Activated CD8-positive, alpha-beta T cell treated with anti-CD3 and anti-CD28 coated beads, Interleukin-2, amount 10 ng/mL, durations not matched to agents 7 days and 5 days (primary cell): ENCODE results near the gene EIPR1. TPM values are rescaled to one million over a fixed set of nuclear protein-coding genes. Genes with fewer than 3 reads are reported as not detected.

Experiments
- ATAC-seq: fragments of 150-1000 bp; cut with Tn5 transposase; one replicate; pipeline ENCODE4 v1.10.0; 2021; ENCODE audit warnings: moderate library complexity
- CTCF ChIA-PET: fragments of 350-600 bp; sonication (Branson Sonifier 250); formaldehyde crosslinking; loops from one replicate; lab custom pipeline; 2021; ENCODE audit warnings: antibody characterized with exemption; lab: Charles Lee
- POLR2A ChIA-PET: fragments of 350-600 bp; sonication (Branson Sonifier 250); formaldehyde crosslinking; loops from one replicate; lab custom pipeline; 2021; ENCODE audit warnings: antibody characterized with exemption; lab: Charles Lee
- DNase-seq: peaks from one replicate; pipeline ENCODE4 v3.0.0-alpha.2; 2020
- H3K27ac Mint-ChIP-seq: one replicate; pipeline ENCODE4 v1.8.0; 2021; ENCODE audit warnings: mild to moderate bottlenecking, mixed read lengths
- H3K27me3 Mint-ChIP-seq: one replicate; pipeline ENCODE4 v1.8.0; 2021; ENCODE audit warnings: low read depth, mixed read lengths
- H3K36me3 Mint-ChIP-seq: one replicate; pipeline ENCODE4 v1.8.0; 2021; ENCODE audit warnings: low read depth, mixed read lengths
- H3K4me1 Mint-ChIP-seq: one replicate; pipeline ENCODE4 v1.8.0; 2021; ENCODE audit warnings: low read depth, mixed read lengths
- H3K4me3 Mint-ChIP-seq: one replicate; pipeline ENCODE4 v1.8.0; 2021; ENCODE audit warnings: mild to moderate bottlenecking, mixed read lengths
- H3K9me3 Mint-ChIP-seq: one replicate; pipeline ENCODE4 v1.8.0; 2022; ENCODE audit warnings: mixed read lengths; ENCODE audit not compliant: insufficient read depth
- total RNA-seq, 2 experiments: library from RNA; stranded (reverse); gene quantifications; one replicate each; pipeline ENCODE4 v1.2.3, GENCODE V29; 2021

EIPR1 gene
- total RNA-seq, 2 experiments from 2014 or later: 38.9 to 41.4 TPM

GRCh38 chr2:3307901-3308300 is 69.7 kb downstream of the EIPR1 start:
- no peak for ATAC-seq
- no peak overlapping the region for H3K4me3 Mint-ChIP-seq
- no peaks in the 10 kb centered on the region for H3K27me3 Mint-ChIP-seq
- H3K27ac Mint-ChIP-seq: no peak overlapping the region
- DNase-seq: no peak
- H3K4me1 Mint-ChIP-seq: peaks cover 10% of the 10 kb centered on the region
- H3K9me3 Mint-ChIP-seq: no peaks in the 10 kb centered on the region
- ChIA-PET CTCF (no interaction called here), POLR2A (no interaction called here)
- H3K36me3 Mint-ChIP-seq: no peaks in the 10 kb centered on the region

- H3K4me3 Mint-ChIP-seq: no peak overlapping the region
- H3K9me3 Mint-ChIP-seq: no peaks in the 10 kb centered on the region
- no peaks in the 10 kb centered on the region for H3K27me3 Mint-ChIP-seq
- H3K36me3 Mint-ChIP-seq: peaks cover 2% of the 10 kb centered on the region
- no peak overlapping the region for H3K27ac Mint-ChIP-seq
- CTCF ChIA-PET: no interaction called here
- ATAC-seq (no peak), DNase-seq (no peak)
- H3K4me1 Mint-ChIP-seq: peaks cover 7% of the 10 kb centered on the region
- POLR2A ChIA-PET: no interaction called here
Observed at GRCh38 chr2:3307236-3307635, 70.4 kb downstream of the EIPR1 start.

GRCh38 chr2:3305952-3306351 is 71.7 kb downstream of the EIPR1 start:
- ChIA-PET POLR2A (no interaction called here), CTCF (no interaction called here)
- Mint-ChIP-seq H3K27ac (no peak overlapping the region), H3K4me1 (peaks cover 7% of the 10 kb centered on the region), H3K4me3 (no peak overlapping the region), H3K27me3 (no peaks in the 10 kb centered on the region), H3K36me3 (peaks cover 2% of the 10 kb centered on the region), H3K9me3 (no peaks in the 10 kb centered on the region)
- ATAC-seq: no peak
- DNase-seq: no peak

- H3K27ac Mint-ChIP-seq: no peak overlapping the region
Observed at GRCh38 chr2:3305431-3305830, 72.2 kb downstream of the EIPR1 start.

GRCh38 chr2:3303583-3304406 is 73.8 kb downstream of the EIPR1 start:
- H3K27ac Mint-ChIP-seq: no peak overlapping the region
- H3K9me3 Mint-ChIP-seq: no peaks in the 10 kb centered on the region
- CTCF ChIA-PET: interaction anchor here (0.9 to 1.1 kb wide), 3 partner anchors 15 to 101 kb away, joined by 3 read pairs; no protein-coding TSS in a partner anchor
- peak; percentile 77 for DNase-seq
- POLR2A ChIA-PET: no interaction called here
- peaks cover 7% of the 10 kb centered on the region for H3K4me1 Mint-ChIP-seq
- H3K4me3 Mint-ChIP-seq: no peak overlapping the region
- H3K36me3 Mint-ChIP-seq: peaks cover 3% of the 10 kb centered on the region
- ATAC-seq: peak; percentile 96
- no peaks in the 10 kb centered on the region for H3K27me3 Mint-ChIP-seq

More at GRCh38 chr2:3305431-3305830, 72.2 kb downstream of the EIPR1 start:
- DNase-seq (no peak), ATAC-seq (no peak)
- Mint-ChIP-seq H3K27me3 (no peaks in the 10 kb centered on the region), H3K36me3 (peaks cover 2% of the 10 kb centered on the region), H3K9me3 (no peaks in the 10 kb centered on the region), H3K4me3 (no peak overlapping the region), H3K4me1 (peaks cover 7% of the 10 kb centered on the region)
- POLR2A ChIA-PET: no interaction called here
- CTCF ChIA-PET: no interaction called here

GRCh38 chr2:3302751-3303582 is 74.7 kb downstream of the EIPR1 start:
- Mint-ChIP-seq H3K27me3 (no peaks in the 10 kb centered on the region), H3K27ac (no peak overlapping the region), H3K36me3 (peaks cover 3% of the 10 kb centered on the region), H3K4me3 (no peak overlapping the region), H3K4me1 (peaks cover 7% of the 10 kb centered on the region), H3K9me3 (no peaks in the 10 kb centered on the region)
- POLR2A ChIA-PET: no interaction called here
- CTCF ChIA-PET: interaction anchor here (0.9 to 1.1 kb wide), 3 partner anchors 16 to 100 kb away, joined by 3 read pairs; no protein-coding TSS in a partner anchor
- DNase-seq (no peak), ATAC-seq (peak; percentile 41)

GRCh38 chr2:3302421-3302750 is 75.2 kb downstream of the EIPR1 start:
- POLR2A ChIA-PET: no interaction called here
- DNase-seq (no peak), ATAC-seq (no peak)
- no peak overlapping the region for H3K27ac Mint-ChIP-seq
- H3K36me3 Mint-ChIP-seq: peaks cover 3% of the 10 kb centered on the region
- H3K4me1 Mint-ChIP-seq: peaks cover 7% of the 10 kb centered on the region
- no peaks in the 10 kb centered on the region for H3K27me3 Mint-ChIP-seq
- H3K4me3 Mint-ChIP-seq: no peak overlapping the region
- no peaks in the 10 kb centered on the region for H3K9me3 Mint-ChIP-seq
- CTCF ChIA-PET: no interaction called here

GRCh38 chr2:3301001-3301400 is 76.6 kb downstream of the EIPR1 start:
- DNase-seq: no peak
- Mint-ChIP-seq H3K36me3 (peaks cover 3% of the 10 kb centered on the region), H3K27ac (no peak overlapping the region), H3K9me3 (no peaks in the 10 kb centered on the region), H3K27me3 (no peaks in the 10 kb centered on the region), H3K4me1 (peaks cover 7% of the 10 kb centered on the region), H3K4me3 (no peak overlapping the region)
- no peak for ATAC-seq
- ChIA-PET CTCF (no interaction called here), POLR2A (no interaction called here)

- H3K27me3 Mint-ChIP-seq: no peaks in the 10 kb centered on the region
- no peak for ATAC-seq
- CTCF ChIA-PET: no interaction called here
- H3K27ac Mint-ChIP-seq: no peak overlapping the region
- no peak overlapping the region for H3K4me3 Mint-ChIP-seq
- peaks cover 3% of the 10 kb centered on the region for H3K36me3 Mint-ChIP-seq
- peaks cover 7% of the 10 kb centered on the region for H3K4me1 Mint-ChIP-seq
- no peak for DNase-seq
- no peaks in the 10 kb centered on the region for H3K9me3 Mint-ChIP-seq
- POLR2A ChIA-PET: no interaction called here
Observed at GRCh38 chr2:3300224-3300995, 77.2 kb downstream of the EIPR1 start.

- H3K4me1 Mint-ChIP-seq: peaks cover 7% of the 10 kb centered on the region
- no peaks in the 10 kb centered on the region for H3K27me3 Mint-ChIP-seq
- ChIA-PET POLR2A (no interaction called here), CTCF (no interaction called here)
- DNase-seq (no peak), ATAC-seq (no peak)
- H3K36me3 Mint-ChIP-seq: peaks cover 3% of the 10 kb centered on the region
- no peaks in the 10 kb centered on the region for H3K9me3 Mint-ChIP-seq
- H3K4me3 Mint-ChIP-seq: no peak overlapping the region
- no peak overlapping the region for H3K27ac Mint-ChIP-seq
Observed at GRCh38 chr2:3299703-3300102, 77.9 kb downstream of the EIPR1 start.

- ChIA-PET CTCF (no interaction called here), POLR2A (no interaction called here)
- ATAC-seq (no peak), DNase-seq (no peak)
- peaks cover 3% of the 10 kb centered on the region for H3K36me3 Mint-ChIP-seq
- H3K4me1 Mint-ChIP-seq: peaks cover 7% of the 10 kb centered on the region
- no peak overlapping the region for H3K27ac Mint-ChIP-seq
- H3K27me3 Mint-ChIP-seq: no peaks in the 10 kb centered on the region
- no peak overlapping the region for H3K4me3 Mint-ChIP-seq
- no peaks in the 10 kb centered on the region for H3K9me3 Mint-ChIP-seq
Observed at GRCh38 chr2:3299130-3299529, 78.5 kb downstream of the EIPR1 start.
